ENCODE data around the gene WNT6. TPM values are rescaled to one million over a fixed set of nuclear protein-coding genes. Genes with fewer than 3 reads are reported as not detected.

The WNT6 gene
- total RNA-seq, 4 donors from 2014 or later: 0.36 to 3.9 (median 2.1) TPM

GRCh38 chr2:218885981-218886947 lies 26.7 kb downstream of the WNT6 start:
- no peaks in the 10 kb centered on the region for H3K36me3 ChIP-seq
- H3K9me3 ChIP-seq: no peaks in the 10 kb centered on the region
- ATAC-seq (no peak), DNase-seq (no peak)
- H3K27me3 ChIP-seq: peaks cover 14 to 29% (median 20%) of the 10 kb centered on the region in 3 donors
- intact Hi-C loops (cut with DNase I; ENCODE audit: low total_unique reads): no loop called here
- no peak for TF ChIP-seq CTCF (IDR thresholded peaks at IDR 0.05 in 4 of 5, conservative IDR thresholded peaks at IDR 0.05 in 1 of 5)
- no peak for TF ChIP-seq POLR2A (IDR thresholded peaks at IDR 0.05)
- in situ Hi-C loops (cut with MboI; ENCODE audit: low sequenced_read_pairs in 4 of 4): no loop called here
- no peak overlapping the region for H3K4me3 ChIP-seq
- H3K4me1 ChIP-seq: no peaks in the 10 kb centered on the region
- H3K27ac ChIP-seq: no peak overlapping the region

- in situ Hi-C loops (cut with MboI; ENCODE audit: low sequenced_read_pairs in 4 of 4) (no loop called here), intact Hi-C loops (cut with DNase I; ENCODE audit: low total_unique reads) (no loop called here)
- no peak overlapping the region for H3K27ac ChIP-seq
- no peak for DNase-seq
- no peak overlapping the region for H3K4me3 ChIP-seq
- no peaks in the 10 kb centered on the region for H3K36me3 ChIP-seq
- no peak for TF ChIP-seq POLR2A (IDR thresholded peaks at IDR 0.05)
- no peak for TF ChIP-seq CTCF (IDR thresholded peaks at IDR 0.05 in 4 of 5, conservative IDR thresholded peaks at IDR 0.05 in 1 of 5)
- H3K4me1 ChIP-seq: no peaks in the 10 kb centered on the region
- no peaks in the 10 kb centered on the region for H3K9me3 ChIP-seq
- ATAC-seq: no peak
- peaks cover 11 to 21% (median 12%) of the 10 kb centered on the region in 3 donors for H3K27me3 ChIP-seq
These were observed 27.5 kb downstream of the WNT6 start for GRCh38 chr2:218887079-218887478.

GRCh38 chr2:218888341-218888740 lies 28.7 kb downstream of the WNT6 start:
- DNase-seq (no peak), ATAC-seq (no peak)
- Histone ChIP-seq H3K27me3 (peaks cover under 1 to 11% (median 8%) of the 10 kb centered on the region in 3 donors), H3K4me1 (peaks cover 0 to 3% of the 10 kb centered on the region in 2 donors), H3K4me3 (no peak overlapping the region), H3K27ac (no peak overlapping the region), H3K9me3 (no peaks in the 10 kb centered on the region), H3K36me3 (no peaks in the 10 kb centered on the region)
- intact Hi-C loops (cut with DNase I; ENCODE audit: low total_unique reads) (no loop called here), in situ Hi-C loops (cut with MboI; ENCODE audit: low sequenced_read_pairs in 4 of 4) (no loop called here)
- TF ChIP-seq POLR2A (IDR thresholded peaks at IDR 0.05): no peak
- no peak for TF ChIP-seq CTCF (IDR thresholded peaks at IDR 0.05 in 4 of 5, conservative IDR thresholded peaks at IDR 0.05 in 1 of 5)

- intact Hi-C loops (cut with DNase I; ENCODE audit: low total_unique reads): no loop called here
- Histone ChIP-seq H3K36me3 (no peaks in the 10 kb centered on the region), H3K4me1 (peaks cover 0 to 3% of the 10 kb centered on the region in 2 donors), H3K4me3 (no peak overlapping the region), H3K9me3 (no peaks in the 10 kb centered on the region), H3K27ac (no peak overlapping the region), H3K27me3 (peaks cover 14 to 22% (median 16%) of the 10 kb centered on the region in 3 donors)
- no peak for ATAC-seq
- TF ChIP-seq CTCF (IDR thresholded peaks at IDR 0.05 in 4 of 5, conservative IDR thresholded peaks at IDR 0.05 in 1 of 5): no peak
- no peak for TF ChIP-seq POLR2A (IDR thresholded peaks at IDR 0.05)
- no peak for DNase-seq
- in situ Hi-C loops (cut with MboI; ENCODE audit: low sequenced_read_pairs in 4 of 4): no loop called here
These were observed 30.3 kb downstream of the WNT6 start for GRCh38 chr2:218889937-218890336.

All from gastrocnemius medialis (tissue), 4 donors.